GM12878 (cell line): Measurements from ENCODE around the gene ILRUN.

Experiments used
- EP300 ChIP-seq, 2 experiments: fragments of 150-350 bp in 1 of 2; IDR thresholded peaks; 2 replicates each; pipeline ENCODE4 v1.6.1; 2011 to 2012; ENCODE audit warnings: low read depth in 2 of 2, low read length in 2 of 2, borderline replicate concordance in 1 of 2, improper control_type of control experiment in 1 of 2, inconsistent platforms in 1 of 2; ENCODE audit not compliant: control insufficient read depth in 1 of 2
- HCFC1 ChIP-seq: fragments of 150-350 bp; IDR thresholded peaks from 2 replicates; pipeline ENCODE4 v1.6.1; 2014; ENCODE audit warnings: low read length
- JUND ChIP-seq: IDR thresholded peaks from 2 replicates; pipeline ENCODE4 v1.6.1; 2012; ENCODE audit warnings: low read depth, mild to moderate bottlenecking, low read length, improper control_type of control experiment, moderate library complexity
- LARP7 ChIP-seq: fragments of 450-650 bp; IDR thresholded peaks from 2 replicates; pipeline ENCODE4 v1.6.1; 2017; ENCODE audit warnings: mild to moderate bottlenecking
- NFYB ChIP-seq: IDR thresholded peaks from 2 replicates; pipeline ENCODE4 v1.6.1; 2011; ENCODE audit warnings: low read depth, mild to moderate bottlenecking, low read length, improper control_type of control experiment, moderate library complexity; ENCODE audit not compliant: insufficient read depth
- POLR2A ChIP-seq: IDR thresholded peaks from 2 replicates; pipeline ENCODE4 v1.6.1; 2011; ENCODE audit warnings: low read depth, mild to moderate bottlenecking, low read length
- POLR2AphosphoS5 ChIP-seq: IDR thresholded peaks from 2 replicates; pipeline ENCODE4 v1.6.1; 2011; ENCODE audit warnings: mild to moderate bottlenecking, low read length, inconsistent platforms
- SUZ12 ChIP-seq: fragments of 200-600 bp; sonication (generic); IDR thresholded peaks from one replicate; pipeline ENCODE4 v1.6.1; 2018; ENCODE audit warnings: antibody characterized with exemption, mild to moderate bottlenecking; ENCODE audit not compliant: unreplicated experiment
- TF ChIP-seq, protein P1 (sequence below), 3 experiments: IDR thresholded peaks in 2 of 3; conservative IDR thresholded peaks in 1 of 3; 2 replicates each; pipeline ENCODE4 v1.5.1; 2011; ENCODE audit warnings: low read depth in 3 of 3, low read length in 3 of 3, mild to moderate bottlenecking in 3 of 3, control low read depth in 2 of 3, moderate library complexity in 2 of 3, inconsistent platforms in 1 of 3, mixed read lengths in 1 of 3; ENCODE audit not compliant: control insufficient read depth in 2 of 3, insufficient read depth in 1 of 3; ENCODE audit errors: extremely low read depth in 1 of 3
- TF ChIP-seq, protein P2 (sequence below): IDR thresholded peaks from 2 replicates; pipeline ENCODE4 v1.6.1; 2012; ENCODE audit warnings: mild to moderate bottlenecking, low read depth, low read length
- TF ChIP-seq, protein P3 (sequence below): fragments of 450-650 bp; formaldehyde crosslinking; IDR thresholded peaks from 2 replicates; pipeline ENCODE4 v1.4.0; 2020; ENCODE audit warnings: mild to moderate bottlenecking, moderate library complexity

DNA sequence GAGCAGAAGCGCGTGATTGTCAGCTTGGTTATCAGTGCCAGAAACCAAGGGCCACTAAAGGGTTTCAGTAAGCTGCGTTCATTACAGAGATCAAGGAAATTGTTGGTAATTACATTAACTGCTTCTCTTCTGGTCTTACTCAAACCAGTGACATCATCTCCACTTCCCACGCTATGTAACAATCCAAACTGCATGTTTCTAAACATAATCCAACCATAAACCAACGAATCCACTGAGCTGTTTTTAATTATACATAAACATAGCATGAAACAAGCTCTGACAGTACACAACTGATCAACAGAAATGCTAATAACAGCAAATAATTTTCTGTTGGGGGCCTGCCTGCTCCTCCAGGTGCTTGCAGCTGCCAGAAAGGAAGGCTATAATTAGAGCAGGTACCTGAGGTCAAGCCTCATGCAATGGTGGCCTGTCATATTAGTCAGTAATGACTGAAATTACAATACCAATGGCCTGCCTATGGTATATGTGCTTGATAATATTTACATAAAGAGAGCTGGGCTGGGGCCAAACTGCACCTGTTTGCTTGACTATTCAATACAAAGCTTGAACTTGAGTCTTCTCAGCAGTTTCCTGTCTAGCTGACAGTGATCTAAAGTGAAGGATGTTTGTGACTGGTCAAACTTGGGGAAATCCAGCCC is 40.1 kb downstream of the ILRUN start:
- TF ChIP-seq, protein P1, sequence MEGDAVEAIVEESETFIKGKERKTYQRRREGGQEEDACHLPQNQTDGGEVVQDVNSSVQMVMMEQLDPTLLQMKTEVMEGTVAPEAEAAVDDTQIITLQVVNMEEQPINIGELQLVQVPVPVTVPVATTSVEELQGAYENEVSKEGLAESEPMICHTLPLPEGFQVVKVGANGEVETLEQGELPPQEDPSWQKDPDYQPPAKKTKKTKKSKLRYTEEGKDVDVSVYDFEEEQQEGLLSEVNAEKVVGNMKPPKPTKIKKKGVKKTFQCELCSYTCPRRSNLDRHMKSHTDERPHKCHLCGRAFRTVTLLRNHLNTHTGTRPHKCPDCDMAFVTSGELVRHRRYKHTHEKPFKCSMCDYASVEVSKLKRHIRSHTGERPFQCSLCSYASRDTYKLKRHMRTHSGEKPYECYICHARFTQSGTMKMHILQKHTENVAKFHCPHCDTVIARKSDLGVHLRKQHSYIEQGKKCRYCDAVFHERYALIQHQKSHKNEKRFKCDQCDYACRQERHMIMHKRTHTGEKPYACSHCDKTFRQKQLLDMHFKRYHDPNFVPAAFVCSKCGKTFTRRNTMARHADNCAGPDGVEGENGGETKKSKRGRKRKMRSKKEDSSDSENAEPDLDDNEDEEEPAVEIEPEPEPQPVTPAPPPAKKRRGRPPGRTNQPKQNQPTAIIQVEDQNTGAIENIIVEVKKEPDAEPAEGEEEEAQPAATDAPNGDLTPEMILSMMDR (IDR thresholded peaks at IDR 0.05 in 2 of 3, conservative IDR thresholded peaks at IDR 0.05 in 1 of 3; ENCODE audit: control insufficient read depth in 2 of 3, extremely low read depth in 1 of 3, insufficient read depth in 1 of 3, low read depth in 3 of 3, low read length in 3 of 3), result no peak
- TF ChIP-seq LARP7 (no peak), EP300 (IDR thresholded peaks at IDR 0.05; ENCODE audit: borderline replicate concordance in 1 of 2, control insufficient read depth in 1 of 2, low read depth in 2 of 2, low read length in 2 of 2) (peak; percentile 95 to 98), POLR2A (peak; percentile 57), NFYB (peak; percentile 51), POLR2AphosphoS5 (peak; percentile 88), HCFC1 (no peak), SUZ12 (no peak), JUND (peak; percentile 67)
- TF ChIP-seq, protein P2, sequence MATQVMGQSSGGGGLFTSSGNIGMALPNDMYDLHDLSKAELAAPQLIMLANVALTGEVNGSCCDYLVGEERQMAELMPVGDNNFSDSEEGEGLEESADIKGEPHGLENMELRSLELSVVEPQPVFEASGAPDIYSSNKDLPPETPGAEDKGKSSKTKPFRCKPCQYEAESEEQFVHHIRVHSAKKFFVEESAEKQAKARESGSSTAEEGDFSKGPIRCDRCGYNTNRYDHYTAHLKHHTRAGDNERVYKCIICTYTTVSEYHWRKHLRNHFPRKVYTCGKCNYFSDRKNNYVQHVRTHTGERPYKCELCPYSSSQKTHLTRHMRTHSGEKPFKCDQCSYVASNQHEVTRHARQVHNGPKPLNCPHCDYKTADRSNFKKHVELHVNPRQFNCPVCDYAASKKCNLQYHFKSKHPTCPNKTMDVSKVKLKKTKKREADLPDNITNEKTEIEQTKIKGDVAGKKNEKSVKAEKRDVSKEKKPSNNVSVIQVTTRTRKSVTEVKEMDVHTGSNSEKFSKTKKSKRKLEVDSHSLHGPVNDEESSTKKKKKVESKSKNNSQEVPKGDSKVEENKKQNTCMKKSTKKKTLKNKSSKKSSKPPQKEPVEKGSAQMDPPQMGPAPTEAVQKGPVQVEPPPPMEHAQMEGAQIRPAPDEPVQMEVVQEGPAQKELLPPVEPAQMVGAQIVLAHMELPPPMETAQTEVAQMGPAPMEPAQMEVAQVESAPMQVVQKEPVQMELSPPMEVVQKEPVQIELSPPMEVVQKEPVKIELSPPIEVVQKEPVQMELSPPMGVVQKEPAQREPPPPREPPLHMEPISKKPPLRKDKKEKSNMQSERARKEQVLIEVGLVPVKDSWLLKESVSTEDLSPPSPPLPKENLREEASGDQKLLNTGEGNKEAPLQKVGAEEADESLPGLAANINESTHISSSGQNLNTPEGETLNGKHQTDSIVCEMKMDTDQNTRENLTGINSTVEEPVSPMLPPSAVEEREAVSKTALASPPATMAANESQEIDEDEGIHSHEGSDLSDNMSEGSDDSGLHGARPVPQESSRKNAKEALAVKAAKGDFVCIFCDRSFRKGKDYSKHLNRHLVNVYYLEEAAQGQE, result no peak
- TF ChIP-seq, protein P3, sequence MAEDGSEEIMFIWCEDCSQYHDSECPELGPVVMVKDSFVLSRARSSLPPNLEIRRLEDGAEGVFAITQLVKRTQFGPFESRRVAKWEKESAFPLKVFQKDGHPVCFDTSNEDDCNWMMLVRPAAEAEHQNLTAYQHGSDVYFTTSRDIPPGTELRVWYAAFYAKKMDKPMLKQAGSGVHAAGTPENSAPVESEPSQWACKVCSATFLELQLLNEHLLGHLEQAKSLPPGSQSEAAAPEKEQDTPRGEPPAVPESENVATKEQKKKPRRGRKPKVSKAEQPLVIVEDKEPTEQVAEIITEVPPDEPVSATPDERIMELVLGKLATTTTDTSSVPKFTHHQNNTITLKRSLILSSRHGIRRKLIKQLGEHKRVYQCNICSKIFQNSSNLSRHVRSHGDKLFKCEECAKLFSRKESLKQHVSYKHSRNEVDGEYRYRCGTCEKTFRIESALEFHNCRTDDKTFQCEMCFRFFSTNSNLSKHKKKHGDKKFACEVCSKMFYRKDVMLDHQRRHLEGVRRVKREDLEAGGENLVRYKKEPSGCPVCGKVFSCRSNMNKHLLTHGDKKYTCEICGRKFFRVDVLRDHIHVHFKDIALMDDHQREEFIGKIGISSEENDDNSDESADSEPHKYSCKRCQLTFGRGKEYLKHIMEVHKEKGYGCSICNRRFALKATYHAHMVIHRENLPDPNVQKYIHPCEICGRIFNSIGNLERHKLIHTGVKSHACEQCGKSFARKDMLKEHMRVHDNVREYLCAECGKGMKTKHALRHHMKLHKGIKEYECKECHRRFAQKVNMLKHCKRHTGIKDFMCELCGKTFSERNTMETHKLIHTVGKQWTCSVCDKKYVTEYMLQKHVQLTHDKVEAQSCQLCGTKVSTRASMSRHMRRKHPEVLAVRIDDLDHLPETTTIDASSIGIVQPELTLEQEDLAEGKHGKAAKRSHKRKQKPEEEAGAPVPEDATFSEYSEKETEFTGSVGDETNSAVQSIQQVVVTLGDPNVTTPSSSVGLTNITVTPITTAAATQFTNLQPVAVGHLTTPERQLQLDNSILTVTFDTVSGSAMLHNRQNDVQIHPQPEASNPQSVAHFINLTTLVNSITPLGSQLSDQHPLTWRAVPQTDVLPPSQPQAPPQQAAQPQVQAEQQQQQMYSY (CRISPR knock-in tag), result no peak
